ENCODE measurements around the gene STRN3.

The STRN3 gene

GRCh38 chr14:30874999-30875787 lies 151.0 kb downstream of the STRN3 start:
- peak overlapping the region; percentile 70 for H3K4me3 Mint-ChIP-seq

GRCh38 chr14:30874120-30874998 lies 151.8 kb downstream of the STRN3 start, which contains the start of gene COCH:
Gene COCH, plus strand, starts transcription at chr14:30874559. Its CDS starts 380 bp downstream, at chr14:30874939.
- DNase-seq (peak; percentile 51), ATAC-seq (peak; percentile 71)
- H3K27me3 Mint-ChIP-seq, result peaks cover 42% of the 10 kb centered on the region
- no peaks in the 10 kb centered on the region for H3K9me3 Mint-ChIP-seq
- H3K36me3 Mint-ChIP-seq (ENCODE audit: low read depth), result no peaks in the 10 kb centered on the region
- H3K27ac Mint-ChIP-seq, result peak within 1 kb of the TSS; percentile 71
- H3K4me3 Mint-ChIP-seq, result peak within 1 kb of the TSS; percentile 70
- H3K4me1 Mint-ChIP-seq, result peaks cover 12% of the 10 kb centered on the region

More at GRCh38 chr14:30874999-30875787, 151.0 kb downstream of the STRN3 start:
- peak; percentile 14 for DNase-seq
- no peaks in the 10 kb centered on the region for H3K36me3 Mint-ChIP-seq (ENCODE audit: low read depth)
- peaks cover 12% of the 10 kb centered on the region for H3K4me1 Mint-ChIP-seq
- peaks cover 42% of the 10 kb centered on the region for H3K27me3 Mint-ChIP-seq
- H3K9me3 Mint-ChIP-seq, result no peaks in the 10 kb centered on the region
- peak overlapping the region; percentile 71 for H3K27ac Mint-ChIP-seq
- peak; percentile 44 for ATAC-seq

DNA sequence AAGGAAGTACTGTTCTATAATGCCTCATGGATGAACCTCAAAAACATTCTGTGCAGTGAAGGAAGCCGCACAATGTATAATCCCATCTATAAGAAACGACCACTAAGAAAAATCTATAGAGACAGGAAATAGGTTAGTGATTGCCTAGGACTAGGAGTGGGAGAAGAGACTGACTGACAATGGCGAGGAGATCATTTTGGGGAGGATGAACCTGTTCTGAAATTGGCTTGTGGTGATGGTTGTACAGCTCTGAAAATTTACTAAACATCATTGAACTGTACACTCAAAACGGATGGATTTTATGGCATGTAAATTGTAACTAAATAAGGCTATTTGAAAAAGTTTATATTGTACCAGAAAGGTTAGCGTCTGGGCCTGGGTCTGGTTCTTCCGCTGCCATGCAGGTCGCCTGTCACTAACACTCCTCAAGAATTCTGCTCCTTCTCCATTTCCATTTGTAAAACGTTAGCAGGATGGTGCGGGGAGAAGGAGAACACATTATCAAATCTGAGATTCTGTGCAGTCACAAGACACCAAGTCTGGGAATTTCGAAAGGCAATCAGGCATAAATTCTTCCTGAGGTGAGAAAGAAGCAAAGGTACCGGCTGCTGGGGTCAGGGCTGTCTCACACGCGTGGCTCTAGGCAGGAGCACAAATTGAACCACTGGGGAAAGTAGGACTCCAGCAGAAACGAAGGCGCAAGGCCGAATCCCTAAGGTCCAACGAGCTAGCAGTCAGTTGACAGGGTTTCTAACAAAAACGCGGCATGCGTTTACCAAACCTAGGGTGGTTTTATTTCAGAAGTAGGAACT lies 152.7 kb downstream of the STRN3 start:
- H3K4me1 Mint-ChIP-seq, result peaks cover 12% of the 10 kb centered on the region
- no peaks in the 10 kb centered on the region for H3K9me3 Mint-ChIP-seq
- no peaks in the 10 kb centered on the region for H3K36me3 Mint-ChIP-seq (ENCODE audit: low read depth)
- H3K4me3 Mint-ChIP-seq, result peak overlapping the region; percentile 48
- ATAC-seq, result no peak
- H3K27ac Mint-ChIP-seq, result no peak overlapping the region
- peaks cover 44% of the 10 kb centered on the region for H3K27me3 Mint-ChIP-seq
- no peak for DNase-seq

DNA sequence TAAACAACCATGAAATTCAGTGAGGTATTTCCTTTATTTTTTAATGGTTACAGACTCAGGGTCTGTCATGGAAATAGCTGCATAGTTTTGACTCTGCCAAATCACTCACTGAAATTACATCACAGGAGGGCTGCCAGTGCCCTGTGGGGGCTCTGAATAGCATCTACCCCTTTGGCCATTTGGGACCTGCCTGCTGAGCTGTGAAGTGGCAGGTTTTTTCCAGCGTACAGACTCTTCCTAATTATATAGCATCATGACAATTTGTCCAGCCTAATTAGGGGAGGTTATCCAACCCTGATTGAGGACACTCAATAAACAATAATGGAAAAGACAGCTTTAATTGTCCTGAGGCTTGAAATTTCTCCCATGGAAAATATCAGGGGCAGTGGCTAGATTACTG lies 153.6 kb downstream of the STRN3 start:
- Mint-ChIP-seq H3K27me3 (peaks cover 44% of the 10 kb centered on the region), H3K9me3 (no peaks in the 10 kb centered on the region), H3K27ac (no peak overlapping the region), H3K4me3 (no peak overlapping the region), H3K36me3 (ENCODE audit: low read depth) (no peaks in the 10 kb centered on the region), H3K4me1 (peaks cover 12% of the 10 kb centered on the region)
- DNase-seq, result no peak
- ATAC-seq, result no peak

- Mint-ChIP-seq H3K27me3 (peaks cover 31% of the 10 kb centered on the region), H3K27ac (no peak overlapping the region), H3K4me1 (peaks cover 5% of the 10 kb centered on the region), H3K9me3 (no peaks in the 10 kb centered on the region), H3K36me3 (ENCODE audit: low read depth) (no peaks in the 10 kb centered on the region), H3K4me3 (no peak overlapping the region)
- no peak for DNase-seq
- ATAC-seq, result no peak
Measured at GRCh38 chr14:30869551-30870155, 156.5 kb downstream of the STRN3 start.

DNA sequence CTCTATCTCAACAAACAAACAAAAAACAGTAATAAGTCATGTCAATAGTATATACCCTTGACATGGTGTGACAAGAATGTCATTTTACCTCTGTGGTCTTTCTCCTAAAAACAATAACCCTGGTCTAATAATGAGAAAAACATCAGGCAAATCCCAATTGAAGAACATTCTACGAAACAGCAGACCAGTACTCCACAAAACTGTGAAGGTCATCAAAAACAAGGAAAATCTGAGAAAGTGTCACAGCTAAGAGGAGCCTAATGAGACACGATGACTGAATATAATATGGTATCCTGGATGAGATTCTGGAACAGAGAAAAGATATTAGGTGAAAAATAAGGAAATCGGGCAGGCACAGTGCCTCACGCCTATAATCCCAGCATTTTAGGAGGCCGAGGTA lies 157.4 kb downstream of the STRN3 start:
- Mint-ChIP-seq H3K27ac (no peak overlapping the region), H3K9me3 (no peaks in the 10 kb centered on the region), H3K4me1 (peaks cover 5% of the 10 kb centered on the region), H3K27me3 (peaks cover 32% of the 10 kb centered on the region), H3K36me3 (ENCODE audit: low read depth) (no peaks in the 10 kb centered on the region), H3K4me3 (no peak overlapping the region)
- DNase-seq, result no peak
- ATAC-seq, result no peak

DNA sequence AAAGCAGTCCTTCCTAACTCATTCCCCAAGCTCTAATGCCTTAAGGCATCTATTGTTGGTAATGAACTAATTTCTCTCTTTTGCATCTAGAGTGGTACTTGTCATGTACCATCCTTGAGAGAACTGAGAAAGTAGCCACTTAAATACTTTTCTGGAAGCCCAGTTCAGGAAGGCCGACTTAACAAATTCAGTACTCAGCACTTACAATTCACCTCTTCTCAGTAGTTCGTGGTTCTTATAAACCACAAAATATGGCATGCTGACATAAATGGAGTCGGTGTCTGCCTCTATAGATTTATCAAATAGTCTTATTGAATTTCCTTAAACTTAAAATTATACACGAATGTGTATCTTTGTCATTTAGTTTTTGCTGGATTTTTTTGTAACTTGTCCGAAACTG lies 161.2 kb downstream of the STRN3 start:
- DNase-seq (no peak), ATAC-seq (no peak)
- Mint-ChIP-seq H3K27ac (no peak overlapping the region), H3K36me3 (ENCODE audit: low read depth) (no peaks in the 10 kb centered on the region), H3K4me1 (no peaks in the 10 kb centered on the region), H3K27me3 (peaks cover 36% of the 10 kb centered on the region), H3K9me3 (no peaks in the 10 kb centered on the region), H3K4me3 (no peak overlapping the region)

- Mint-ChIP-seq H3K4me1 (peaks cover 2% of the 10 kb centered on the region), H3K27me3 (peaks cover 45% of the 10 kb centered on the region), H3K4me3 (no peak overlapping the region), H3K9me3 (peaks cover under 1% of the 10 kb centered on the region), H3K27ac (no peak overlapping the region), H3K36me3 (ENCODE audit: low read depth) (no peaks in the 10 kb centered on the region)
- no peak for DNase-seq
- ATAC-seq, result no peak
Measured at GRCh38 chr14:30861200-30861599, 165.0 kb downstream of the STRN3 start.

DNA sequence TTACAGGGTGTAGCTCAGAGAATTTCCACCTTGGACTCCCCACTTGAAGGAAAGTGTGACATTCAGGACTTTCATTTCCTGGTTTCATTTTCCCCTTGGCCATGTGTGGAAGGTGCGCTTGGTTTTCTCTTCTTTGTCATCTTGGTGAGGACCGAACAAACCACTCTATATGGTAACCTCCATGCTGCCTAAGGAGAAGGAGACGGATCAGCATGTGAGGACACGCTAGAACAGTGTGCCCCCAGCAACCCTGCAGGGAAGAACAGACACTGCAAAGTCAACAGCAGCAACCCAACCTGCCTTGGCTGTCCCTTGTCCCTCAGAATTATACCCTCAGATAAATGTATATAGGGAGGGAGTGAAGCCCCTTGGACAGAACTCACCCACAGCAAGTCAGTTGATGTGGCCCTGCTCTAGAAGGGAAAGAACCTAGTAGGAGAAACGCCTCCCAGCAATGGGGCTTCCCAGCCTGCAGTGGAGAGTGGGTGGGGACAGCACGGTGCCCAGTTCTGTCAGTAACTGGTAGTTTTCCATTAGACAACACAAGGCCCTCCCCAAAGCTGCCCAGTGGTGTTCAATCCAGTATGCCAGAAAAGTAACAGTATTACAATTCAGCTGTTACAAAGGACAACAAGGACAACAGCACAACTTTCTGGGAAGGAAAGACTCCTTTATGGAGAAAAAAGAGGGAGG lies 170.7 kb downstream of the STRN3 start:
- Mint-ChIP-seq H3K4me1 (peaks cover 23% of the 10 kb centered on the region), H3K4me3 (peak overlapping the region; percentile 0), H3K36me3 (ENCODE audit: low read depth) (no peaks in the 10 kb centered on the region), H3K9me3 (peaks cover 15% of the 10 kb centered on the region), H3K27ac (peak overlapping the region; percentile 77), H3K27me3 (peaks cover 28% of the 10 kb centered on the region)
- peak; percentile 56 for DNase-seq
- peak; percentile 88 for ATAC-seq

DNA sequence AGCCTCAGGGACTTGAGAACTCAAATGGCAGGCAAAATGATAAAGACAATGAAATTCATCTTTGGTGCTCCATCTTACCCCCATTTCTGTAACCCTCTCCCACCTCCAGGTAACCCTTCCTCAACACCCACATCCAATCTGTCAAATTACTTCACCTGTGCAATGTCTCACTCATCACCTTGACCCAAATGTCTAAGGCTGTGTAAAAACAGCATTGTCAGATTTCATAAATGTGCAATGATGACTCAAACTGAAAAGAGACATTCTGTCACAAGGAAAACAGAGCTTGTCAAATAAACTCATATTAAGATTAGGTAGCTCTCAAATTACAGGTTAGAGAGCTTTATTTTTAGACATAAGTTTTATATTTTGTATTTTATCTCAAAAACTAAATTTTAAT lies 171.7 kb downstream of the STRN3 start:
- no peak for ATAC-seq
- H3K9me3 Mint-ChIP-seq, result peaks cover 15% of the 10 kb centered on the region
- no peak overlapping the region for H3K4me3 Mint-ChIP-seq
- H3K27ac Mint-ChIP-seq, result no peak overlapping the region
- peaks cover 27% of the 10 kb centered on the region for H3K27me3 Mint-ChIP-seq
- peaks cover 23% of the 10 kb centered on the region for H3K4me1 Mint-ChIP-seq
- no peaks in the 10 kb centered on the region for H3K36me3 Mint-ChIP-seq (ENCODE audit: low read depth)
- no peak for DNase-seq

GRCh38 chr14:30853946-30854345 lies 172.2 kb downstream of the STRN3 start:
- no peak overlapping the region for H3K27ac Mint-ChIP-seq
- peaks cover 15% of the 10 kb centered on the region for H3K9me3 Mint-ChIP-seq
- no peak for DNase-seq
- no peak for ATAC-seq
- no peaks in the 10 kb centered on the region for H3K36me3 Mint-ChIP-seq (ENCODE audit: low read depth)
- peaks cover 30% of the 10 kb centered on the region for H3K27me3 Mint-ChIP-seq
- H3K4me3 Mint-ChIP-seq, result no peak overlapping the region
- H3K4me1 Mint-ChIP-seq, result peaks cover 23% of the 10 kb centered on the region

GRCh38 chr14:30849983-30850382 lies 176.2 kb downstream of the STRN3 start:
- peaks cover 34% of the 10 kb centered on the region for H3K27me3 Mint-ChIP-seq
- H3K36me3 Mint-ChIP-seq (ENCODE audit: low read depth), result no peaks in the 10 kb centered on the region
- ATAC-seq (no peak), DNase-seq (no peak)
- H3K9me3 Mint-ChIP-seq, result peaks cover 6% of the 10 kb centered on the region
- peaks cover 9% of the 10 kb centered on the region for H3K4me1 Mint-ChIP-seq
- no peak overlapping the region for H3K4me3 Mint-ChIP-seq
- no peak overlapping the region for H3K27ac Mint-ChIP-seq

DNA sequence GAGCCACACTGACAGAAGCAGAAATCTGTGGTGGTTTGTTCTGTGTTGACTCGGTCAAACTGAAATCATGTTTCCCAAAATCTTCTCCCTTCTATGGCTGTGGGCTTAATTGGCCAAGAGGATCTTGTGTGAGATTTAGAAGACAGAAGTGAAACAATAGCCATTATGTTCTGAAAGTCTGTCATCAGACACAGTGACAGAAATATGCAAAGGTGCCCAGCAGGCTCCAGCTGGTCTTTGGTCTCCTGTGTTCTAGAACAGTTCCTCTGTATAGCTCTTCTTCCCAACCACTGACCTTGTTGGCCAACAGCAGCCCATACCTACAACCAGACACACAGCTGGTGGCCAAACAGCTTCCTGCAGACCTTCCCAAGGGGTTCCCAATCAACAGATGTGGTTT lies 176.8 kb downstream of the STRN3 start:
- DNase-seq (no peak), ATAC-seq (no peak)
- H3K27ac Mint-ChIP-seq, result no peak overlapping the region
- peaks cover 31% of the 10 kb centered on the region for H3K27me3 Mint-ChIP-seq
- peaks cover 5% of the 10 kb centered on the region for H3K4me1 Mint-ChIP-seq
- H3K9me3 Mint-ChIP-seq, result peaks cover 1% of the 10 kb centered on the region
- no peak overlapping the region for H3K4me3 Mint-ChIP-seq
- no peaks in the 10 kb centered on the region for H3K36me3 Mint-ChIP-seq (ENCODE audit: low read depth)
